Measurements from ENCODE around the gene DIP2C. TPM values are rescaled to one million over a fixed set of nuclear protein-coding genes. Genes with fewer than 3 reads are reported as not detected.

The DIP2C gene
- total and polyA plus RNA-seq, 2 donors (not counting 1 experiment from before 2014, with no cell fraction given), result 1.3 to 1.9 TPM

DNA sequence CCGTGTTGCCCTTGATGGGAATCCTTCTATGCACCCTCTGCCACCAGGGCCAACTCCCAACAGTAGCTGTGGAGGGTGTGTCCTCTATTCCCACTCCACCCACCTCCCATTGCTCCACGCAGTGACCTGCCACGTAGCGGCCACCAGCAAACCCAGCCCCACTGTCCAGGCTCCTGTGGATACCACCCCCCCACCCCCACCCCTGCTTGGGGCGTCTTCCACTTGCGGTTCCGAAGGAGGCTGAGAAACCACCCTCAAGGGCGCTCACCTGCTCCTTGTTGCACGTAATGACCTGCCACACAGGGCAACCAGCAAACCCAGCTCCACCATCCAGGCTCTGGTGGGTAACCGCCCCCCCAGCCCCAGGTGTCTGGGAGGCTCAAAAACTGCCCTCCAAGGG is 72.0 kb downstream of the DIP2C start:
- Histone ChIP-seq H3K4me1 (ENCODE audit: control insufficient read depth in 2 of 2, insufficient read depth in 2 of 2, low read length in 2 of 2) (peaks cover 19 to 28% of the 10 kb centered on the region in 2 donors), H2AFZ (ENCODE audit: insufficient read depth, low read depth, low read length, poor library complexity, severe bottlenecking) (no peak overlapping the region), H3K4me2 (replicated peaks; ENCODE audit: low read depth, low read length, poor library complexity, severe bottlenecking) (no peak overlapping the region), H4K20me1 (ENCODE audit: control insufficient read depth, insufficient read depth, low read length, poor library complexity, severe bottlenecking) (no peaks in the 10 kb centered on the region), H3K4me3 (ENCODE audit: control extremely low read depth in 1 of 5, extremely low read depth in 1 of 5, insufficient read depth in 1 of 5, low read depth in 2 of 5, low read length in 4 of 5) (no peak overlapping the region), H3K27me3 (replicated peaks in 1 of 4; ENCODE audit: control extremely low read depth in 1 of 4, control insufficient read depth in 3 of 4, insufficient read depth in 4 of 4, low read length in 3 of 4) (peaks cover 0 to 62% (median 12%) of the 10 kb centered on the region in 4 experiments), H3K9ac (ENCODE audit: low read length) (no peak overlapping the region), H3K9me3 (ENCODE audit: control extremely low read depth in 1 of 3, control insufficient read depth in 2 of 3, insufficient read depth in 1 of 3, low read length in 2 of 3) (peaks cover 0 to 15% (median 0%) of the 10 kb centered on the region in 3 donors), H3K36me3 (replicated peaks in 1 of 2; ENCODE audit: control extremely low read depth in 1 of 2, control insufficient read depth in 1 of 2, extremely low read depth in 1 of 2, insufficient read depth in 2 of 2, low read length in 1 of 2) (no peaks in the 10 kb centered on the region), H3K27ac (ENCODE audit: low read length in 2 of 2) (no peak overlapping the region), H3K79me2 (ENCODE audit: control insufficient read depth, insufficient read depth, low read length) (no peaks in the 10 kb centered on the region)
- intact Hi-C loops (cut with micrococcal nuclease), result no loop called here
- Mint-ChIP-seq H3K4me3 (no peak overlapping the region), H3K27ac (no peak overlapping the region), H3K27me3 (peaks cover 56% of the 10 kb centered on the region), H3K4me1 (peaks cover 28% of the 10 kb centered on the region), H3K9me3 (ENCODE audit: insufficient read depth) (no peaks in the 10 kb centered on the region)
- ChIA-PET CTCF (no interaction called here), POLR2A (no interaction called here)
- 86% methylated on average over 9 of the region's 10 CpGs for WGBS (ENCODE audit: insufficient coverage)
- DNase-seq (no peak), ATAC-seq (ENCODE audit: low read depth) (no peak)
- TF ChIP-seq, protein P1, sequence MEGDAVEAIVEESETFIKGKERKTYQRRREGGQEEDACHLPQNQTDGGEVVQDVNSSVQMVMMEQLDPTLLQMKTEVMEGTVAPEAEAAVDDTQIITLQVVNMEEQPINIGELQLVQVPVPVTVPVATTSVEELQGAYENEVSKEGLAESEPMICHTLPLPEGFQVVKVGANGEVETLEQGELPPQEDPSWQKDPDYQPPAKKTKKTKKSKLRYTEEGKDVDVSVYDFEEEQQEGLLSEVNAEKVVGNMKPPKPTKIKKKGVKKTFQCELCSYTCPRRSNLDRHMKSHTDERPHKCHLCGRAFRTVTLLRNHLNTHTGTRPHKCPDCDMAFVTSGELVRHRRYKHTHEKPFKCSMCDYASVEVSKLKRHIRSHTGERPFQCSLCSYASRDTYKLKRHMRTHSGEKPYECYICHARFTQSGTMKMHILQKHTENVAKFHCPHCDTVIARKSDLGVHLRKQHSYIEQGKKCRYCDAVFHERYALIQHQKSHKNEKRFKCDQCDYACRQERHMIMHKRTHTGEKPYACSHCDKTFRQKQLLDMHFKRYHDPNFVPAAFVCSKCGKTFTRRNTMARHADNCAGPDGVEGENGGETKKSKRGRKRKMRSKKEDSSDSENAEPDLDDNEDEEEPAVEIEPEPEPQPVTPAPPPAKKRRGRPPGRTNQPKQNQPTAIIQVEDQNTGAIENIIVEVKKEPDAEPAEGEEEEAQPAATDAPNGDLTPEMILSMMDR (IDR thresholded peaks at IDR 0.05), result no peak
- TF ChIP-seq EZH2 (IDR thresholded peaks at IDR 0.05; ENCODE audit: borderline replicate concordance, insufficient read depth, low read depth, low read length, poor library complexity, severe bottlenecking), result no peak

DNA sequence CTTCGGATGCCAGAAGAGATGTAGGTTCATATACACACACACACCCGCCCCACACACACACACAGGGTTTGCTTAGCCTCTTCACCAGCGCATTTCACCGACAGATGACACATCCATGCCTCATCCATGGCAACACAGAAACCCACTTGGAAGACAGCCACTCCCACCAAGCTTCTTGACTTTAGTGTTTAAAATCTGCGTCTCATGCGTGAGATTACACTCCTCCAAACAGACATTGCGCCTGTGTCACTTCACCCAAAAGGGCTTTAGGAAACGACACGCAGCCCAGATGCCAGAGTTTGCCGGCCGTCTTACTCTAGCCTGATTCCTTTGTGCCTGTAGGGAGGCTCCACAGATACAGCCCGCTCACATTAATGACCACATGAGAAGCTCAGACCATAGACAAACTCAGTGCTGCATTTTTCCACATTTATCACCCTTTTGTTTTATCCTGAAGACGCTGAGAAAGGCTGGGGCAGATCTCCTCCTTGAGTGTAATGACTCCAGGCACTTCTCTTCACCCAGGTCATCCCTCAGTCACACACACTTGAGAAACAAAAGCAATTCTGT is 73.8 kb downstream of the DIP2C start:
- Histone ChIP-seq H3K4me1 (ENCODE audit: control insufficient read depth in 2 of 2, insufficient read depth in 2 of 2, low read length in 2 of 2) (peaks cover 12 to 18% of the 10 kb centered on the region in 2 donors), H4K20me1 (ENCODE audit: control insufficient read depth, insufficient read depth, low read length, poor library complexity, severe bottlenecking) (no peaks in the 10 kb centered on the region), H3K4me3 (ENCODE audit: control extremely low read depth in 1 of 5, extremely low read depth in 1 of 5, insufficient read depth in 1 of 5, low read depth in 2 of 5, low read length in 4 of 5) (no peak overlapping the region), H3K9ac (ENCODE audit: low read length) (no peak overlapping the region), H3K27me3 (replicated peaks in 1 of 4; ENCODE audit: control extremely low read depth in 1 of 4, control insufficient read depth in 3 of 4, insufficient read depth in 4 of 4, low read length in 3 of 4) (peaks cover 0 to 52% (median 8%) of the 10 kb centered on the region in 4 experiments), H3K9me3 (ENCODE audit: control extremely low read depth in 1 of 3, control insufficient read depth in 2 of 3, insufficient read depth in 1 of 3, low read length in 2 of 3) (peaks cover 0 to 5% (median 0%) of the 10 kb centered on the region in 3 donors), H3K4me2 (replicated peaks; ENCODE audit: low read depth, low read length, poor library complexity, severe bottlenecking) (no peak overlapping the region), H2AFZ (ENCODE audit: insufficient read depth, low read depth, low read length, poor library complexity, severe bottlenecking) (no peak overlapping the region), H3K79me2 (ENCODE audit: control insufficient read depth, insufficient read depth, low read length) (no peaks in the 10 kb centered on the region), H3K27ac (ENCODE audit: low read length in 2 of 2) (no peak overlapping the region), H3K36me3 (replicated peaks in 1 of 2; ENCODE audit: control extremely low read depth in 1 of 2, control insufficient read depth in 1 of 2, extremely low read depth in 1 of 2, insufficient read depth in 2 of 2, low read length in 1 of 2) (no peaks in the 10 kb centered on the region)
- no peak overlapping the region for H3K4me3 Mint-ChIP-seq
- peaks cover 45% of the 10 kb centered on the region for H3K27me3 Mint-ChIP-seq
- CTCF ChIA-PET, result no interaction called here
- H3K4me1 Mint-ChIP-seq, result peaks cover 15% of the 10 kb centered on the region
- intact Hi-C loops (cut with micrococcal nuclease), result no loop called here
- TF ChIP-seq, protein P1 (IDR thresholded peaks at IDR 0.05), result no peak
- no peak for TF ChIP-seq EZH2 (IDR thresholded peaks at IDR 0.05; ENCODE audit: borderline replicate concordance, insufficient read depth, low read depth, low read length, poor library complexity, severe bottlenecking)
- H3K27ac Mint-ChIP-seq, result no peak overlapping the region
- no peaks in the 10 kb centered on the region for H3K9me3 Mint-ChIP-seq (ENCODE audit: insufficient read depth)
- DNase-seq, result no peak
- 94% methylated on average over 13 of the region's 13 CpGs for WGBS (ENCODE audit: insufficient coverage)
- POLR2A ChIA-PET, result no interaction called here
- no peak for ATAC-seq (ENCODE audit: low read depth)
